Fibroblast of lung (primary cell): ENCODE data around the gene CAPN14. TPM values are rescaled to one million over a fixed set of nuclear protein-coding genes. Genes with fewer than 3 reads are reported as not detected.

Experiments used
- DNase-seq, 2 donors: peaks; one replicate each; pipeline versions ENCODE4 v3.0.0 to v3.0.0-alpha.2; 2010; ENCODE audit warnings: low read depth in 2 of 2
- H2AFZ ChIP-seq: 2 replicates; pipeline ENCODE4 v1.5.1; 2012; ENCODE audit warnings: low read length, control low read depth, inconsistent platforms
- H3K27ac ChIP-seq: 2 replicates; pipeline ENCODE4 v1.5.1; 2011; ENCODE audit warnings: low read length, control low read depth; ENCODE audit not compliant: insufficient read depth
- H3K27me3 ChIP-seq: 2 replicates; pipeline ENCODE4 v1.5.1; 2011; ENCODE audit warnings: mild to moderate bottlenecking, low read length; ENCODE audit not compliant: control insufficient read depth, insufficient read depth
- H3K36me3 ChIP-seq: 2 replicates; pipeline ENCODE4 v1.5.1; 2011; ENCODE audit warnings: low read length; ENCODE audit not compliant: control insufficient read depth, insufficient read depth
- H3K4me1 ChIP-seq: 2 replicates; pipeline ENCODE4 v1.5.1; 2011; ENCODE audit warnings: low read length; ENCODE audit not compliant: control insufficient read depth, insufficient read depth; ENCODE audit errors: extremely low read depth
- H3K4me2 ChIP-seq: 2 replicates; pipeline ENCODE4 v1.5.1; 2011; ENCODE audit warnings: low read length, control low read depth; ENCODE audit not compliant: insufficient read depth; ENCODE audit errors: extremely low read depth
- H3K4me3 ChIP-seq, 4 experiments: fragments of 200-600 bp in 1 of 4; sonication (generic) in 1 of 4; replicated peaks in 1 of 4; 2 replicates each; pipeline ENCODE4 v1.5.1; 2011 to 2016; ENCODE audit warnings: low read length in 4 of 4, low read depth in 3 of 4, mild to moderate bottlenecking in 3 of 4, control low read depth in 2 of 4, inconsistent platforms in 1 of 4, mixed read lengths in 1 of 4; ENCODE audit not compliant: insufficient read depth in 1 of 4; ENCODE audit errors: control extremely low read depth in 1 of 4
- H3K79me2 ChIP-seq: 2 replicates; pipeline ENCODE4 v1.5.1; 2012; ENCODE audit warnings: mild to moderate bottlenecking, low read length, inconsistent platforms; ENCODE audit not compliant: control insufficient read depth, insufficient read depth
- H3K9ac ChIP-seq: 2 replicates; pipeline ENCODE4 v1.5.1; 2011; ENCODE audit warnings: mild to moderate bottlenecking, low read length, control low read depth; ENCODE audit not compliant: insufficient read depth
- H3K9me3 ChIP-seq: 2 replicates; pipeline ENCODE4 v1.5.1; 2012; ENCODE audit warnings: low read depth, low read length; ENCODE audit not compliant: control insufficient read depth, insufficient read depth
- H4K20me1 ChIP-seq: 2 replicates; pipeline ENCODE4 v1.5.1; 2011; ENCODE audit warnings: low read length; ENCODE audit not compliant: control insufficient read depth, insufficient read depth; ENCODE audit errors: extremely low read depth
- EZH2 ChIP-seq: IDR thresholded peaks from 2 replicates; pipeline ENCODE4 v1.5.1; 2012; ENCODE audit warnings: low read length, control low read depth, mild to moderate bottlenecking; ENCODE audit errors: missing control alignments
- polyA plus RNA-seq, 2 donors: library from polyadenylated mRNA; depleted of rRNA in 1 of 2; stranded (reverse) in 1 of 2; unstranded in 1 of 2; fragments of >200 nt; gene quantifications; 2 replicates each; pipeline ENCODE4 v1.2.1, GENCODE V29; 2011 to 2012; ENCODE audit warnings: missing spikeins in 1 of 2
- total RNA-seq: library from RNA; depleted of rRNA; stranded (reverse); fragments of >200 nt; gene quantifications from 2 replicates; pipeline ENCODE4 v1.2.1, GENCODE V29; 2014
- TF ChIP-seq, protein P1 (sequence below), 2 donors: IDR thresholded peaks in 1 of 2; conservative IDR thresholded peaks in 1 of 2; 1 replicate in 1 of 2; 2 replicates in 1 of 2; pipeline ENCODE4 v1.5.1; 2011 to 2012; ENCODE audit warnings: low read length in 2 of 2, control low read depth in 1 of 2, inconsistent platforms in 1 of 2, low read depth in 1 of 2, mild to moderate bottlenecking in 1 of 2

CAPN14 gene
- total and polyA plus RNA-seq, 2 donors (not counting 1 experiment from before 2014, with no cell fraction given) = 0.05 to 0.17 TPM

DNA sequence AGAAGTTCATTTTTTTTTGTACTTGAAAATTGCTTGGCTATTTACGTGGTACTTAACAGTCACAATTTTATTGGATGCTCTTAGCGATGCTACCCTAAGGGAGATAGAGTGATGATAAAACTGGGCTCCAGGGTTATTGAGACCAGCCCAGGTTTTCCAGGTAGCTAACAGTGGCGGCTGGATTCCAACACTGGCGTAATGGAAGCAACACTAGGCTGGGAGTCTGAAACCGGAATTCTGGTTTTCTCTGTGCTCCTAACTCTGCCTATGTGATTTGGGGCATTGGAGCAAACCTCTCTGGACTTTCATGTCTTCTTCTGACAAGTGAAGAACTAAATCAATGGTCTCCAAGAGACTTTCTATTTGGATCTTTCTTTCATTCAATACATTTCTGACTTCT, 69.7 kb downstream of the CAPN14 start:
- Histone ChIP-seq H3K27me3 (peaks cover 6% of the 10 kb centered on the region), H3K9me3 (no peaks in the 10 kb centered on the region), H3K79me2 (no peaks in the 10 kb centered on the region), H3K27ac (no peak overlapping the region), H3K4me1 (no peaks in the 10 kb centered on the region), H2AFZ (no peak overlapping the region), H3K9ac (no peak overlapping the region), H4K20me1 (no peaks in the 10 kb centered on the region), H3K4me2 (no peak overlapping the region), H3K4me3 (no peak overlapping the region), H3K36me3 (no peaks in the 10 kb centered on the region)
- TF ChIP-seq, protein P1, sequence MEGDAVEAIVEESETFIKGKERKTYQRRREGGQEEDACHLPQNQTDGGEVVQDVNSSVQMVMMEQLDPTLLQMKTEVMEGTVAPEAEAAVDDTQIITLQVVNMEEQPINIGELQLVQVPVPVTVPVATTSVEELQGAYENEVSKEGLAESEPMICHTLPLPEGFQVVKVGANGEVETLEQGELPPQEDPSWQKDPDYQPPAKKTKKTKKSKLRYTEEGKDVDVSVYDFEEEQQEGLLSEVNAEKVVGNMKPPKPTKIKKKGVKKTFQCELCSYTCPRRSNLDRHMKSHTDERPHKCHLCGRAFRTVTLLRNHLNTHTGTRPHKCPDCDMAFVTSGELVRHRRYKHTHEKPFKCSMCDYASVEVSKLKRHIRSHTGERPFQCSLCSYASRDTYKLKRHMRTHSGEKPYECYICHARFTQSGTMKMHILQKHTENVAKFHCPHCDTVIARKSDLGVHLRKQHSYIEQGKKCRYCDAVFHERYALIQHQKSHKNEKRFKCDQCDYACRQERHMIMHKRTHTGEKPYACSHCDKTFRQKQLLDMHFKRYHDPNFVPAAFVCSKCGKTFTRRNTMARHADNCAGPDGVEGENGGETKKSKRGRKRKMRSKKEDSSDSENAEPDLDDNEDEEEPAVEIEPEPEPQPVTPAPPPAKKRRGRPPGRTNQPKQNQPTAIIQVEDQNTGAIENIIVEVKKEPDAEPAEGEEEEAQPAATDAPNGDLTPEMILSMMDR (conservative IDR thresholded peaks at IDR 0.05 in 1 of 2, IDR thresholded peaks at IDR 0.05 in 1 of 2; ENCODE audit: low read depth in 1 of 2, low read length in 2 of 2) = no peak
- TF ChIP-seq EZH2 = no peak
- DNase-seq = no peak

DNA sequence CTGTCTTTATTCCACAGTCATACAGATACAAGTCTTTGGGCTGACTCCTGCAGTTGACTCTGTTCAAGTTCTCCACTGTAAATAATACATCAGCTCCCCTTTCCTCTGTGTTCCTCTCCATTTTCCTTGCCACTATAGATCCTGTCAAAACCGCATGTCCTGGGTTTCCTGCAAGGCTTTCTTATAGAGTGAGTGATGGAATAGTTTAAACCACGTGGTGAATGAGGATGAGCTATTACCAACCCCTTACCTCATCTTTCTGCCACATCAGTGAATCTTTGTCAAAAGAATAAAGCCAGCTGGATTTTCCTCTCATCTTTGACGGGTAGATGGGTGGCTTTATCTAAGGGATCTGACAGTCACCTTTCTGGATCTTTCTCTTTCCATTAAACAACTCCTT, 75.2 kb downstream of the CAPN14 start:
- no peaks in the 10 kb centered on the region for H3K36me3 ChIP-seq
- no peaks in the 10 kb centered on the region for H3K9me3 ChIP-seq

DNA sequence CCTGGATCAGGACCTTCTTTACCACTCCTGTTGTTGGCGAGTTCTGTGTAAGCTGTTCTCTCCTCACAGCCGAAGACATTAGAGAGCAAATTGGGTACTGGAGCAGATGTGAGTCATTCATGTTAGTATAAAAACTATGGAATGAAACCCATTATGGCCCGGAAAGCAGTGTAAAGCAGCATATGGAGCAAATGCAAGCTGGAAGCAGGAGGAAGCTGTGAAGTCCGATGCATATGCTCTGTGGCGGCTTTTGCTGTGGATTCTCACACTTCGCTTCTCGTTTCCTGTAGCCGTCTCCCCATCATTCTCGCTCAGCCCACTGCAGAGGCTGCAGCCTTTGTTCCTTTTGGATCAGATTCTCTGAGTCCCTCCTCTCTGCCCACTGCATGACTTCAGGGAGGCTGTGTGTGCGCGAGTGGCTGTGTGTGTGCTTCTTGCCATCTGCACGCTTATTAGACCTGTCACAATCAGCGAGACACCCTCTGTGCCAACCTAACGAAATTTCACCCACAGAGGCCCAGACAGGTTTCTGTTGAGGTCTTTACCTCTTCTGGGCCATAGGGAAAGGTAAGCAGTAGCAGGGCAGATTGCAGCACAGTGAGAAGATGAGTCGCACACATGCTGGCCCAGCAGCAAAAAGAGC, 75.8 kb downstream of the CAPN14 start:
- Histone ChIP-seq H3K27me3 (peaks cover 27% of the 10 kb centered on the region), H3K4me1 (peaks cover 3% of the 10 kb centered on the region)

More for the DNA sequence above, 75.2 kb downstream of the CAPN14 start:
- Histone ChIP-seq H3K4me2 (no peak overlapping the region), H2AFZ (no peak overlapping the region), H3K4me1 (peaks cover 3% of the 10 kb centered on the region), H3K9ac (no peak overlapping the region), H3K27ac (no peak overlapping the region), H4K20me1 (no peaks in the 10 kb centered on the region), H3K4me3 (no peak overlapping the region), H3K27me3 (peaks cover 21% of the 10 kb centered on the region), H3K79me2 (no peaks in the 10 kb centered on the region)
- TF ChIP-seq, protein P1 (conservative IDR thresholded peaks at IDR 0.05 in 1 of 2, IDR thresholded peaks at IDR 0.05 in 1 of 2; ENCODE audit: low read depth in 1 of 2, low read length in 2 of 2) = no peak
- DNase-seq = no peak

More for the DNA sequence above, 75.8 kb downstream of the CAPN14 start:
- no peak for DNase-seq
- H2AFZ ChIP-seq = no peak overlapping the region
- H3K9me3 ChIP-seq = no peaks in the 10 kb centered on the region
- no peak overlapping the region for H3K4me3 ChIP-seq
- TF ChIP-seq, protein P1 (conservative IDR thresholded peaks at IDR 0.05 in 1 of 2, IDR thresholded peaks at IDR 0.05 in 1 of 2; ENCODE audit: low read depth in 1 of 2, low read length in 2 of 2) = no peak
- TF ChIP-seq EZH2 = no peak
- H4K20me1 ChIP-seq = no peaks in the 10 kb centered on the region
- H3K79me2 ChIP-seq = no peaks in the 10 kb centered on the region
- H3K9ac ChIP-seq = no peak overlapping the region
- H3K36me3 ChIP-seq = no peaks in the 10 kb centered on the region
- H3K4me2 ChIP-seq = no peak overlapping the region
- no peak overlapping the region for H3K27ac ChIP-seq
